Fibroblast of gingiva (primary cell): ENCODE data around the gene GNAS.
"Not testable (repeated sequence)": the region's sequence is repeated elsewhere in the genome, so short reads cannot be mapped to it uniquely, and the experiment has no call there.

Experiments used
- DNase-seq: peaks from one replicate; pipeline ENCODE4 v3.0.0-alpha.2; 2011; ENCODE audit warnings: low read depth

Gene GNAS

GRCh38 chr20:58932170-58932569 lies 79.7 kb downstream of the GNAS start:
- no peak for DNase-seq

DNA sequence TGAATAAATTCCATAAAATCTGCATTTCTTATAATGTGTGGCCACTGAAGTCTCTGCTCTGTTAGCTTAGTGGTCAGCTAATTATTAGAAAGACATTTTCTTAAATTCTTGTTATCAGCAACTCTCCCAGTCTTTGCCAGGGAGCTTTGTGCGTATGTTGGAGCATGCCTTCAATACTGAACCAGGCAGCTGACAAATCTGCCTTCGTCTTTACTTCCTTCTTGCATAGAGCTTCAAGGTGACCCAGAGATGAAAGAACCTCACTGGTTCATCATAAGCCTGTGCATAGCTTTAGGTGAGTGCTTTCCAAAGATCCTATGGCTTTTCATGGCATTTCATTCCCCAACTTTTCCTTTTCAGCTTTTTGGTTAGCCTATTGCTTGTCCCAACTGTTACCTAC lies 85.6 kb downstream of the GNAS start:
- DNase-seq, result no peak

DNA sequence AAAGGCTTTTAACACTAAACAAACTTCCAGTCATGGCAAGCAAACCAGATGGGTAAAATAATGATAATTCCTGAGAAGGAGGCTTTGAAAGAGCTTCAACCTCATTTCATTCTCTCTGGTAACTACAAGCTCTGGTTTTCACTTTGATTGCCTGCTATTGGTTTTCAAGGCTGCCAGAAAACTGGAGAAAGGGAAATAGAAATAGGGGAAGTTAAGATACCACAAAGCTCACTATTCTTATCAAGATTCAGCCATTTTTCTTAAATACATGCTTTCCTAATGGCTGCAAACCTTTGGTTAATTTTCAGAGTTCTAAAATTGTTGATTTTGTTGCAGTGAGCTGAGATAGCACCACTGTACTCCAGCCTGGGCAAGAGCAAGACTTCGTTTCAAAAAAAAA lies 86.0 kb downstream of the GNAS start:
- no peak for DNase-seq

DNA sequence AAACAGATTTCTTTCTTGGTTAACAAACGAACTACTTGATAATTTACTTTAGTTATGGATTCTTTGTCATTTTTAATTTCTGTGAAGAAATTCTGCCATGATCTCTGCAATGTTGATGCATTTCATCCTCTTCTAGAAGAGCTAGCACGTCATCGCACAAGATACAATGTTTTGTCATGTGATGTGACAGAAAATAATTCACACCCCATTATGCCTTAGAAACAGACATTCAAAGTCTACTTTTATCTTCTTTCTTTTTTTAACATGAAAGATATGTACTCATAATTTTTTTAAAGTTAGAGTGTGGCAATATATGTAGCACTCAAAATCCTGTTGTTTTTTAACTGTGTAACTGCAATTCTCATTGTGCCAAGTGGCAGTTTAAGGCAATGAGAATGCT lies 89.0 kb downstream of the GNAS start:
- no peak for DNase-seq

GRCh38 chr20:58942549-58942948 lies 90.0 kb downstream of the GNAS start:
- DNase-seq, result no peak

DNA sequence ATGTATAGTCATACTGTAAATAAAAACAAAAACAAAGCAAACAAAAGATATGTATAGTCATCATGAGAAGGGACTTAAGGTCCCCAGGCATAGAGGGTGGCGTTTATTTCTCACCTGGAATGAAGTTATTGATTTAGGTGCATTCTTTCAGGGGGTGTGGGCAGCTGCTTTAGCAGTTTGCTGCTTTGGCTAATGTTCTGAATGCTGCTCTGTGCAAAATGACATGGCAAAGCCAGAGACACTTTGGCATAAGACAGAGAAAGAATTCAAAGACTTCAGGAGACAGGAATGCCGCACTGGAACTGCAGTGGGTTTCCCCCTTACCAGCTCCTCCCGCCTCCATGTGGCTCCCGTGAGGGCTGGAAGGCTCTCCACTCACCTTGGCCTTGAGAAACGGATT lies 92.1 kb downstream of the GNAS start:
- no peak for DNase-seq

GRCh38 chr20:58945965-58946631 lies 93.6 kb downstream of the GNAS start:
- no peak for DNase-seq

GRCh38 chr20:58947797-58948388 lies 95.4 kb downstream of the GNAS start:
- not testable (repeated sequence) for DNase-seq

DNA sequence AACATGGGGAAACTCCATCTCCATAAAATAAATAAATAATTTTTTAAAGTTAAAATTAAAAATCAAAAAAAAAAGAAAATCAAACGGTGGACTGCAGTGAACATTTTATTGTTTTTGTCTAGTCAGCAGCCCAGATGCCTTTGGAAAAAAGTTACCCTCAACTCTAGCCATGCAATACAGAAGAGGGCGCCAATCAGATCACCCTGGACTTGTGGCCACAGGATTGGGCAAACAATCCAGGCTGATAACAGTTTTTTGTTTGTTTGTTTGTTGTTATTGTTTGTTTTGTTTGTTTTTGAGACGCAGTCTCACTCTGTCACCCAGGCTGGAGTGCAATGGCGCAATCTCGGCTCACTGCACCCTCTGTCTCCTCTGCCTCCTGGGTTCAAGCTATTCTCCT lies 98.1 kb downstream of the GNAS start:
- DNase-seq, result no peak

GRCh38 chr20:58953050-58953449 lies 100.5 kb downstream of the GNAS start:
- DNase-seq, result no peak

- no peak for DNase-seq
Measured at GRCh38 chr20:58956078-58956477, 103.6 kb downstream of the GNAS start.

GRCh38 chr20:58959652-58960051 lies 107.1 kb downstream of the GNAS start:
- DNase-seq, result no peak
